ENCODE data around the gene FAM135A.

DNA sequence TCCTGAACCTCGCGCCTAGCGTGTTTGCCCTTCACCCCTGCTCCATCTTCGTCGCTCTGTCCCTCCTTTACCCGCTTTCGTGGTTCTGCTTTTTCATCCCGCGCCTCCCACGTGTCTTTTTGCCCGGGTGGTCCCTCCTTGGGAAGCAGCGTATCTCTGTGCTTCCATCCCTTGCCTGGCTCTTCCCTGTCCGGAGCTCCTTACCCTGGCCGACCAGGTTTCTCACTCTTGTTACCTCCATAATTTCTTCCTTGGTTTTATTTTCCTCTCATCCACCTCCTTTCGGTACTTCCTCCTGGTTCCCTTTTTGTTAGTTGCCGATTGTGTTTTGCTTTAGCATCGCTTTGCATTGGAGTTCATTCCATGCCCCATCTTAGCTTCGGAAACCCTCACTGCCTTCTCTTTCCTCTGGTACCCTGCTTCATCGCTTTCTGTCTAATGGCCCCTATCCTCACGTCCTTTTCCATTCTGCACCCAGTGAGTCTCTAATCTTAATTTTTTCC lies 735 bp downstream of the FAM135A start:
- TF ChIP-seq, protein P1, sequence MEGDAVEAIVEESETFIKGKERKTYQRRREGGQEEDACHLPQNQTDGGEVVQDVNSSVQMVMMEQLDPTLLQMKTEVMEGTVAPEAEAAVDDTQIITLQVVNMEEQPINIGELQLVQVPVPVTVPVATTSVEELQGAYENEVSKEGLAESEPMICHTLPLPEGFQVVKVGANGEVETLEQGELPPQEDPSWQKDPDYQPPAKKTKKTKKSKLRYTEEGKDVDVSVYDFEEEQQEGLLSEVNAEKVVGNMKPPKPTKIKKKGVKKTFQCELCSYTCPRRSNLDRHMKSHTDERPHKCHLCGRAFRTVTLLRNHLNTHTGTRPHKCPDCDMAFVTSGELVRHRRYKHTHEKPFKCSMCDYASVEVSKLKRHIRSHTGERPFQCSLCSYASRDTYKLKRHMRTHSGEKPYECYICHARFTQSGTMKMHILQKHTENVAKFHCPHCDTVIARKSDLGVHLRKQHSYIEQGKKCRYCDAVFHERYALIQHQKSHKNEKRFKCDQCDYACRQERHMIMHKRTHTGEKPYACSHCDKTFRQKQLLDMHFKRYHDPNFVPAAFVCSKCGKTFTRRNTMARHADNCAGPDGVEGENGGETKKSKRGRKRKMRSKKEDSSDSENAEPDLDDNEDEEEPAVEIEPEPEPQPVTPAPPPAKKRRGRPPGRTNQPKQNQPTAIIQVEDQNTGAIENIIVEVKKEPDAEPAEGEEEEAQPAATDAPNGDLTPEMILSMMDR (IDR thresholded peaks at IDR 0.05): no peak
- no peak for TF ChIP-seq POLR2A (IDR thresholded peaks at IDR 0.05)
